ENCODE results near the gene PODXL. TPM values are rescaled to one million over a fixed set of nuclear protein-coding genes. Genes with fewer than 3 reads are reported as not detected.

The PODXL gene
- total RNA-seq, 1 experiment from 2014 or later, result 727 TPM

DNA sequence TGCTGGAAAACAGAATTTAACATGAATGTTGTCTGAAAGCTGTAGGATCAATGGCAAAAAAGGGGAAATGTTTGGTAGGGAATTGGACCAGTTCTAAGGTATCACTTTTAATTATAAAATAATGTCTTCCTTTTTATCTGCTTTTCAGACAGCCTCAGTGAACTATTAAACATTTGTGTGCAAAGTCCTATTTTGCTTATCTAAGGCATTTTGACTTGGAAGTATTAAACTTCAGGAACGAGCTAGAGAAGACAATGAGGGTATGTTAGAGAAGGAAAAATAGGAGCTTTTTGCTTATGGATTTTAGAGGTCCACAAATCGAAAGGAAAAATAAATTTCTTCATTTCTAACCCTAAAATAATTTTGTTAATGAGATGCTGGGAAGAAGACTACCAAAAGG lies 63.3 kb downstream of the PODXL start:
- Histone ChIP-seq H2BK12ac (ENCODE audit: insufficient read length, low read depth, low read length) (no peak overlapping the region), H4K5ac (ENCODE audit: insufficient read length, low read depth, low read length) (no peak overlapping the region), H4K91ac (ENCODE audit: insufficient read length, low read depth, low read length) (no peak overlapping the region), H2BK15ac (ENCODE audit: low read depth, low read length) (no peak overlapping the region), H3K9me3 (ENCODE audit: control insufficient read depth, low read depth, low read length) (no peaks in the 10 kb centered on the region), H3K4me2 (ENCODE audit: insufficient read depth, insufficient read length, low read length) (no peak overlapping the region), H3K9ac (ENCODE audit: extremely low read depth, insufficient read length, low read length) (no peak overlapping the region), H4K8ac (replicated peaks; ENCODE audit: insufficient read length, low read depth, low read length) (no peak overlapping the region), H3K79me1 (ENCODE audit: insufficient read depth, low read depth, low read length, poor library complexity, severe bottlenecking) (no peaks in the 10 kb centered on the region), H3K23me2 (ENCODE audit: insufficient read length, low read depth, low read length, poor library complexity, severe bottlenecking) (no peaks in the 10 kb centered on the region), H3K18ac (ENCODE audit: insufficient read length, low read depth, low read length) (no peak overlapping the region), H2AFZ (ENCODE audit: low read length) (no peak overlapping the region), H2BK5ac (ENCODE audit: insufficient read length, low read length) (no peak overlapping the region), H3K56ac (ENCODE audit: insufficient read length, low read depth, low read length) (no peak overlapping the region), H3T11ph (ENCODE audit: low read length) (no peak overlapping the region), H3K27me3 (ENCODE audit: insufficient read depth, low read length) (no peaks in the 10 kb centered on the region), H3K14ac (ENCODE audit: insufficient read depth, low read length) (no peak overlapping the region), H3K27ac (ENCODE audit: insufficient read length, low read depth, low read length) (no peak overlapping the region), H3K4me1 (ENCODE audit: insufficient read depth, low read length) (no peaks in the 10 kb centered on the region), H3K4ac (ENCODE audit: low read depth, low read length) (no peak overlapping the region), H3K79me2 (ENCODE audit: insufficient read depth, low read length) (no peaks in the 10 kb centered on the region), H2AK5ac (ENCODE audit: insufficient read length, low read length) (no peak overlapping the region), H2BK20ac (ENCODE audit: low read depth, low read length, poor library complexity, severe bottlenecking) (no peak overlapping the region), H4K20me1 (ENCODE audit: control insufficient read depth, insufficient read depth, insufficient read length) (no peaks in the 10 kb centered on the region), H2BK120ac (ENCODE audit: low read depth, low read length, poor library complexity, severe bottlenecking) (no peak overlapping the region), H3K23ac (ENCODE audit: insufficient read length, low read depth, low read length) (no peak overlapping the region)
- Mint-ChIP-seq H3K27ac (peak overlapping the region in 1 of 3 experiments; percentile 28; a peak in 1 of 7 replicates), H3K4me1 (peaks cover 0 to 2% of the 10 kb centered on the region in 2 experiments; a peak in 1 of 4 replicates), H3K9me3 (no peaks in the 10 kb centered on the region), H3K4me3 (no peak overlapping the region), H3K36me3 (ENCODE audit: insufficient read depth in 1 of 3, low read depth in 3 of 3) (peaks cover 0 to 10% (median 0%) of the 10 kb centered on the region in 3 experiments; a peak in 2 of 7 replicates), H3K27me3 (ENCODE audit: low read depth) (no peaks in the 10 kb centered on the region; the same call in 1 of the 2 replicates)
- DNase-seq, result no peak
- WGBS (ENCODE audit: extremely low coverage, insufficient read length, low lambda C conversion rate), result no CpG with 5 or more reads among the region's 2 CpGs
- TF ChIP-seq, protein P1, sequence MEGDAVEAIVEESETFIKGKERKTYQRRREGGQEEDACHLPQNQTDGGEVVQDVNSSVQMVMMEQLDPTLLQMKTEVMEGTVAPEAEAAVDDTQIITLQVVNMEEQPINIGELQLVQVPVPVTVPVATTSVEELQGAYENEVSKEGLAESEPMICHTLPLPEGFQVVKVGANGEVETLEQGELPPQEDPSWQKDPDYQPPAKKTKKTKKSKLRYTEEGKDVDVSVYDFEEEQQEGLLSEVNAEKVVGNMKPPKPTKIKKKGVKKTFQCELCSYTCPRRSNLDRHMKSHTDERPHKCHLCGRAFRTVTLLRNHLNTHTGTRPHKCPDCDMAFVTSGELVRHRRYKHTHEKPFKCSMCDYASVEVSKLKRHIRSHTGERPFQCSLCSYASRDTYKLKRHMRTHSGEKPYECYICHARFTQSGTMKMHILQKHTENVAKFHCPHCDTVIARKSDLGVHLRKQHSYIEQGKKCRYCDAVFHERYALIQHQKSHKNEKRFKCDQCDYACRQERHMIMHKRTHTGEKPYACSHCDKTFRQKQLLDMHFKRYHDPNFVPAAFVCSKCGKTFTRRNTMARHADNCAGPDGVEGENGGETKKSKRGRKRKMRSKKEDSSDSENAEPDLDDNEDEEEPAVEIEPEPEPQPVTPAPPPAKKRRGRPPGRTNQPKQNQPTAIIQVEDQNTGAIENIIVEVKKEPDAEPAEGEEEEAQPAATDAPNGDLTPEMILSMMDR (conservative IDR thresholded peaks at IDR 0.05), result no peak
